IPS DF 6.9 (cell line): ENCODE data around the gene ID1.
"Not testable (repeated sequence)": the region's sequence is repeated elsewhere in the genome, so short reads cannot be mapped to it uniquely, and the experiment has no call there.

Source experiments
- DNase-seq: peaks from one replicate; pipeline ENCODE4 v3.0.0-alpha.2; 2013; ENCODE audit warnings: low read depth, low spot score
- H3K27ac ChIP-seq: one replicate; pipeline ENCODE4 v1.5.1; 2013; ENCODE audit warnings: low read length, control low read depth
- H3K27me3 ChIP-seq: 2 replicates; pipeline ENCODE4 v1.6.1; 2013; ENCODE audit warnings: mild to moderate bottlenecking, low read length; ENCODE audit not compliant: control insufficient read depth, insufficient read depth
- H3K36me3 ChIP-seq: 2 replicates; pipeline ENCODE4 v1.6.1; 2013; ENCODE audit warnings: low read length; ENCODE audit not compliant: control insufficient read depth, insufficient read depth
- H3K4me1 ChIP-seq: 2 replicates; pipeline ENCODE4 v1.6.1; 2013; ENCODE audit warnings: low read length; ENCODE audit not compliant: control insufficient read depth, insufficient read depth
- H3K4me3 ChIP-seq: 2 replicates; pipeline ENCODE4 v1.5.1; 2013; ENCODE audit warnings: mild to moderate bottlenecking, low read length
- H3K9me3 ChIP-seq: 2 replicates; pipeline ENCODE4 v1.6.1; 2013; ENCODE audit warnings: low read length, inconsistent platforms; ENCODE audit not compliant: control insufficient read depth, insufficient read depth
- WGBS: extraction: QIAGEN DNeasy Blood & Tissue Kit; methylation state at CpG from one replicate; pipeline ENCODE4 v1.1.7; 2013; ENCODE audit warnings: mixed read lengths, missing lambda C conversion rate; ENCODE audit not compliant: insufficient read length, insufficient coverage; 5-methylcytosine and 5-hydroxymethylcytosine counted together

Gene ID1

GRCh38 chr20:31638816-31639215 is 33.7 kb downstream of the ID1 start:
- WGBS = no CpG with 5 or more reads among the region's 4 CpGs
- H3K4me3 ChIP-seq = no peak overlapping the region
- peaks cover 3% of the 10 kb centered on the region; the same call in 1 of the 2 replicates for H3K4me1 ChIP-seq

GRCh38 chr20:31640259-31640658 is 35.2 kb downstream of the ID1 start:
- no peaks in the 10 kb centered on the region for H3K27me3 ChIP-seq
- H3K4me1 ChIP-seq = peaks cover 3% of the 10 kb centered on the region; the same call in 1 of the 2 replicates
- H3K36me3 ChIP-seq = peaks cover 2% of the 10 kb centered on the region; the same call in 1 of the 2 replicates
- H3K27ac ChIP-seq = no peak overlapping the region
- DNase-seq = no peak
- H3K4me3 ChIP-seq = no peak overlapping the region
- no peaks in the 10 kb centered on the region for H3K9me3 ChIP-seq
- WGBS = no CpG with 5 or more reads among the region's 3 CpGs

More at GRCh38 chr20:31638816-31639215, 33.7 kb downstream of the ID1 start:
- H3K9me3 ChIP-seq = no peaks in the 10 kb centered on the region
- H3K27me3 ChIP-seq = no peaks in the 10 kb centered on the region
- H3K36me3 ChIP-seq = peaks cover 2% of the 10 kb centered on the region; the same call in 1 of the 2 replicates
- no peak overlapping the region for H3K27ac ChIP-seq
- DNase-seq = no peak

GRCh38 chr20:31641391-31641790 is 36.3 kb downstream of the ID1 start:
- H3K27me3 ChIP-seq = no peaks in the 10 kb centered on the region
- no peak overlapping the region for H3K4me3 ChIP-seq
- no peak for DNase-seq
- H3K36me3 ChIP-seq = peaks cover 2% of the 10 kb centered on the region; the same call in 1 of the 2 replicates
- no CpG with 5 or more reads among the region's 6 CpGs for WGBS
- H3K27ac ChIP-seq = no peak overlapping the region
- no peaks in the 10 kb centered on the region for H3K9me3 ChIP-seq
- H3K4me1 ChIP-seq = peaks cover 3% of the 10 kb centered on the region; the same call in 1 of the 2 replicates

- H3K9me3 ChIP-seq = no peaks in the 10 kb centered on the region
- DNase-seq = no peak
- no CpG with 5 or more reads among the region's 1 CpG for WGBS
- no peaks in the 10 kb centered on the region for H3K36me3 ChIP-seq
- no peak overlapping the region for H3K4me3 ChIP-seq
- H3K27ac ChIP-seq = no peak overlapping the region
- no peaks in the 10 kb centered on the region; the same call in 1 of the 2 replicates for H3K4me1 ChIP-seq
- H3K27me3 ChIP-seq = no peaks in the 10 kb centered on the region
These were observed 37.7 kb downstream of the ID1 start for GRCh38 chr20:31642837-31643236.

GRCh38 chr20:31643522-31643921 is 38.4 kb downstream of the ID1 start:
- H3K4me3 ChIP-seq = no peak overlapping the region
- no peak for DNase-seq
- H3K27me3 ChIP-seq = no peaks in the 10 kb centered on the region
- H3K9me3 ChIP-seq = no peaks in the 10 kb centered on the region
- no peak overlapping the region for H3K27ac ChIP-seq
- H3K36me3 ChIP-seq = no peaks in the 10 kb centered on the region
- no CpG with 5 or more reads among the region's 4 CpGs for WGBS
- no peaks in the 10 kb centered on the region; the same call in 1 of the 2 replicates for H3K4me1 ChIP-seq

- Histone ChIP-seq H3K27me3 (no peaks in the 10 kb centered on the region), H3K36me3 (no peaks in the 10 kb centered on the region), H3K4me3 (no peak overlapping the region), H3K27ac (no peak overlapping the region), H3K9me3 (no peaks in the 10 kb centered on the region), H3K4me1 (no peaks in the 10 kb centered on the region; the same call in 1 of the 2 replicates)
- DNase-seq = no peak
- no CpG with 5 or more reads among the region's 8 CpGs for WGBS
These were observed 39.6 kb downstream of the ID1 start for GRCh38 chr20:31644701-31645100.

GRCh38 chr20:31648104-31648503 is 43.0 kb downstream of the ID1 start:
- H3K9me3 ChIP-seq, H3K36me3 ChIP-seq, H3K27ac ChIP-seq, H3K27me3 ChIP-seq, DNase-seq, H3K4me3 ChIP-seq, H3K4me1 ChIP-seq: not testable (repeated sequence)
- no CpG with 5 or more reads among the region's 3 CpGs for WGBS

GRCh38 chr20:31652917-31653396 is 47.9 kb downstream of the ID1 start:
- Histone ChIP-seq H3K9me3 (no peaks in the 10 kb centered on the region), H3K27me3 (no peaks in the 10 kb centered on the region), H3K4me3 (no peak overlapping the region), H3K27ac (no peak overlapping the region), H3K4me1 (no peaks in the 10 kb centered on the region), H3K36me3 (no peaks in the 10 kb centered on the region)
- DNase-seq = no peak
- no CpG with 5 or more reads among the region's 5 CpGs for WGBS

- no CpG with 5 or more reads among the region's 5 CpGs for WGBS
- H3K27ac ChIP-seq = no peak overlapping the region
These were observed 48.5 kb downstream of the ID1 start for GRCh38 chr20:31653561-31653960.

GRCh38 chr20:31654534-31654933 is 49.4 kb downstream of the ID1 start:
- H3K9me3 ChIP-seq = no peaks in the 10 kb centered on the region
- no peak overlapping the region for H3K4me3 ChIP-seq
- H3K36me3 ChIP-seq = no peaks in the 10 kb centered on the region
- WGBS = no CpG with 5 or more reads among the region's 5 CpGs
- no peaks in the 10 kb centered on the region for H3K4me1 ChIP-seq
- no peak overlapping the region for H3K27ac ChIP-seq
- DNase-seq = no peak
- H3K27me3 ChIP-seq = no peaks in the 10 kb centered on the region

More at GRCh38 chr20:31653561-31653960, 48.5 kb downstream of the ID1 start:
- no peak overlapping the region for H3K4me3 ChIP-seq
- H3K9me3 ChIP-seq = no peaks in the 10 kb centered on the region
- no peaks in the 10 kb centered on the region for H3K27me3 ChIP-seq
- H3K36me3 ChIP-seq = no peaks in the 10 kb centered on the region
- no peak for DNase-seq
- H3K4me1 ChIP-seq = no peaks in the 10 kb centered on the region
